Peyer's patch (tissue), 4 donors: Measurements from ENCODE around the gene VMP1. TPM values are rescaled to one million over a fixed set of nuclear protein-coding genes. Genes with fewer than 3 reads are reported as not detected.

Experiments
- DNase-seq, 3 donors: peaks; one replicate each; pipeline ENCODE4 v3.0.0-alpha.2; 2017 to 2019
- H3K27ac ChIP-seq, 4 donors: fragments of 200-600 bp; sonication (generic); one replicate each; pipeline ENCODE4 v1.5.1; 2016 to 2019
- H3K27me3 ChIP-seq, 2 donors: fragments of 200-600 bp; sonication (generic); one replicate each; pipeline ENCODE4 v1.5.1; 2019
- H3K36me3 ChIP-seq, 3 donors: fragments of 200-600 bp; sonication (generic); one replicate each; pipeline ENCODE4 v1.5.1; 2016 to 2019
- H3K4me1 ChIP-seq, 4 donors: fragments of 200-600 bp; sonication (generic); one replicate each; pipeline ENCODE4 v1.5.1; 2016 to 2019
- H3K4me3 ChIP-seq, 4 donors: fragments of 200-600 bp; sonication (generic); 1 replicate in 3 of 4; 2 replicates in 1 of 4; pipeline ENCODE4 v1.5.1; 2016 to 2019; ENCODE audit warnings: mild to moderate bottlenecking in 1 of 4
- H3K9me3 ChIP-seq, 4 donors: fragments of 200-600 bp; sonication (generic); one replicate each; pipeline ENCODE4 v1.5.1; 2016 to 2019; ENCODE audit warnings: mild to moderate bottlenecking in 1 of 4
- POLR2A ChIP-seq, 2 donors: fragments of 450-650 bp; IDR thresholded peaks; one replicate each; pipeline ENCODE4 v1.5.1; 2017; ENCODE audit warnings: antibody characterized with exemption in 2 of 2, mild to moderate bottlenecking in 2 of 2, moderate library complexity in 2 of 2
- total RNA-seq, 4 donors: library from RNA; depleted of rRNA; stranded (reverse); fragments of >200 nt; gene quantifications; one replicate each; pipeline ENCODE4 v1.1.0, GENCODE V29; 2016
- TF ChIP-seq, protein P1 (sequence below), 6 experiments: fragments of 450-650 bp in 4 of 6; fragments of 200-600 bp in 2 of 6; sonication (generic) in 1 of 6; IDR thresholded peaks; one replicate each; pipeline ENCODE4 v1.5.1; 2017 to 2019; ENCODE audit warnings: antibody characterized with exemption in 6 of 6, mild to moderate bottlenecking in 3 of 6, moderate library complexity in 1 of 6

VMP1 gene
- total RNA-seq, 4 donors from 2014 or later, result 228 to 366 (median 332) TPM

DNA sequence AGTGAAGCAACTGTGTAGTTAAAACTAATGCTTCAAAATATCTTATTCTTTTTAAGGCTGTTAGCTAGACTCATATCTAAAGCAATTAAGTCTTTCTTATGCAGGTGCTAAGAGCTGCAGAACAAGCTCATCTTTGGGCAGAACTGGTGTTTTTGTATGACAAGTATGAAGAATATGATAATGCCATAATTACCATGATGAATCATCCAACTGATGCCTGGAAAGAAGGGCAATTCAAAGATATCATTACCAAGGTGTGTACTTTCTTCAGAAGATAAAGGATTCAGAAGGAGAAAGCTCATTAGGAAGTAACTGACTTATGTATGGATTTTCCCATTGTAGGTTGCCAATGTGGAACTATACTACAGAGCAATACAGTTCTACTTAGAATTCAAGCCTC is 24.2 kb upstream of the VMP1 start:
- peaks cover 0 to 7% (median 0%) of the 10 kb centered on the region in 4 donors for H3K4me1 ChIP-seq
- H3K36me3 ChIP-seq, result peaks cover 0 to 100% (median 11%) of the 10 kb centered on the region in 3 donors
- DNase-seq, result no peak
- TF ChIP-seq POLR2A (IDR thresholded peaks at IDR 0.05), result no peak
- TF ChIP-seq, protein P1, sequence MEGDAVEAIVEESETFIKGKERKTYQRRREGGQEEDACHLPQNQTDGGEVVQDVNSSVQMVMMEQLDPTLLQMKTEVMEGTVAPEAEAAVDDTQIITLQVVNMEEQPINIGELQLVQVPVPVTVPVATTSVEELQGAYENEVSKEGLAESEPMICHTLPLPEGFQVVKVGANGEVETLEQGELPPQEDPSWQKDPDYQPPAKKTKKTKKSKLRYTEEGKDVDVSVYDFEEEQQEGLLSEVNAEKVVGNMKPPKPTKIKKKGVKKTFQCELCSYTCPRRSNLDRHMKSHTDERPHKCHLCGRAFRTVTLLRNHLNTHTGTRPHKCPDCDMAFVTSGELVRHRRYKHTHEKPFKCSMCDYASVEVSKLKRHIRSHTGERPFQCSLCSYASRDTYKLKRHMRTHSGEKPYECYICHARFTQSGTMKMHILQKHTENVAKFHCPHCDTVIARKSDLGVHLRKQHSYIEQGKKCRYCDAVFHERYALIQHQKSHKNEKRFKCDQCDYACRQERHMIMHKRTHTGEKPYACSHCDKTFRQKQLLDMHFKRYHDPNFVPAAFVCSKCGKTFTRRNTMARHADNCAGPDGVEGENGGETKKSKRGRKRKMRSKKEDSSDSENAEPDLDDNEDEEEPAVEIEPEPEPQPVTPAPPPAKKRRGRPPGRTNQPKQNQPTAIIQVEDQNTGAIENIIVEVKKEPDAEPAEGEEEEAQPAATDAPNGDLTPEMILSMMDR (IDR thresholded peaks at IDR 0.05), result no peak
- no peaks in the 10 kb centered on the region for H3K9me3 ChIP-seq
- H3K27me3 ChIP-seq, result no peaks in the 10 kb centered on the region
- peak overlapping the region in 1 of 4 donors; percentile 27 for H3K27ac ChIP-seq
- H3K4me3 ChIP-seq, result no peak overlapping the region

DNA sequence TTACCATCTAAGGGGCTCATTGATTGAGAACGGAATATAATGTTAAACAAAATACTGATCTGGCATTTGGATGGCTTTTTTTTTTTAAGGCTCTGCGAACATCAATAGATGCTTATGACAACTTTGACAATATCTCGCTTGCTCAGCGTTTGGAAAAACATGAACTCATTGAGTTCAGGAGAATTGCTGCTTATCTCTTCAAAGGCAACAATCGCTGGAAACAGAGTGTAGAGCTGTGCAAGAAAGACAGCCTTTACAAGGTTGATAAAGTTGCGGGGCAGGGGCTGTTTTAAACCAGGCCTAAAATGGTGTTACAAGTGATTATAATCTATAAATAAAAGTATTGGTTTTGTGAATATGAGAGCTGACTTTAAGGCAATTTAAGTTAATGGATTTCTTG is 22.5 kb upstream of the VMP1 start:
- Histone ChIP-seq H3K9me3 (no peaks in the 10 kb centered on the region), H3K4me1 (peaks cover 0 to 7% (median 0%) of the 10 kb centered on the region in 4 donors), H3K27me3 (no peaks in the 10 kb centered on the region), H3K4me3 (no peak overlapping the region), H3K27ac (no peak overlapping the region), H3K36me3 (peaks cover 0 to 98% (median 11%) of the 10 kb centered on the region in 3 donors)
- TF ChIP-seq POLR2A (IDR thresholded peaks at IDR 0.05), result no peak
- TF ChIP-seq, protein P1 (IDR thresholded peaks at IDR 0.05), result no peak
- DNase-seq, result no peak

DNA sequence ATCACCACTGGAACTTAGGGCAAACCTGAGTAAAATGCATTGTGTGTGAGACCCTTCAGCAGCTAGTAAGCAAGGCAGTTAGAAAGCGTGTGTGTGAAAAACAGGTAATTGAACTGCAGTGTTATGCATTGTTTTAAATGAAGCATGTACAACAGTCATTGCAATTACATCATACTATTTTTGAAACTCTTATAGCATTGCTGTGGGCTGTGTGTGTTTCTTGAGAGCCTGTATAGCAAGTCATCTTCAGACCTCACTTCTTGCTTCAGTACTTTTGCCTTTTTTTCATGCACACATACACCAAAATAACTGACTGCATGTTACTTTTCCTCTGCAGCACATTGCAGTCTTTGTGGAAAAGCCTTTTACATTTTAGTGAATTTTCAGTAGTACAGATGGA is 19.4 kb upstream of the VMP1 start:
- Histone ChIP-seq H3K27me3 (no peaks in the 10 kb centered on the region), H3K9me3 (no peaks in the 10 kb centered on the region), H3K27ac (no peak overlapping the region), H3K36me3 (peaks cover 0 to 98% (median 9%) of the 10 kb centered on the region in 3 donors), H3K4me3 (no peak overlapping the region), H3K4me1 (peaks cover 0 to 3% (median 0%) of the 10 kb centered on the region in 4 donors)
- TF ChIP-seq POLR2A (IDR thresholded peaks at IDR 0.05), result no peak
- TF ChIP-seq, protein P1 (IDR thresholded peaks at IDR 0.05), result no peak
- DNase-seq, result no peak

DNA sequence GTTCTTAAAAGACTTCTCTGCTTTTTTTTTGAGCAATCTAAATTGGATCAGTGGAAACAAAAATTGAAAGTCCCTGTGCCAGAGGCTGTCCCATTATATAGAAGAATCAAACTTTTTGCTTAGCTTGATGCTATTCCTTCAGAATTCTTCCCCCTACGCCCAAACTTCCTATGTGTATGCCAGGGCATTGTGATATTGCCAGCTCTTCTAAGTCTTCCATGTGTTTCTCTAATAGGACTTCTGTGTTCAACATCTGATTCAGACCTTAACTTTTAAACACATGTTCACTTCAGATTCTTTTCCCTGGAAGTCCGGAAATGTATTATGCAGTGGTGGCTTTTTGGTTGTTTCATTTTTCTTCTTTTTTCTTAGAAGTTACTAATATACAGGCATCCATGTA is 19.0 kb upstream of the VMP1 start:
- no peak overlapping the region for H3K4me3 ChIP-seq
- no peak for DNase-seq
- no peak overlapping the region for H3K27ac ChIP-seq
- H3K27me3 ChIP-seq, result no peaks in the 10 kb centered on the region
- TF ChIP-seq POLR2A (IDR thresholded peaks at IDR 0.05), result no peak
- TF ChIP-seq, protein P1 (IDR thresholded peaks at IDR 0.05), result no peak
- peaks cover 0 to 98% (median 9%) of the 10 kb centered on the region in 3 donors for H3K36me3 ChIP-seq
- H3K9me3 ChIP-seq, result no peaks in the 10 kb centered on the region
- no peaks in the 10 kb centered on the region for H3K4me1 ChIP-seq

DNA sequence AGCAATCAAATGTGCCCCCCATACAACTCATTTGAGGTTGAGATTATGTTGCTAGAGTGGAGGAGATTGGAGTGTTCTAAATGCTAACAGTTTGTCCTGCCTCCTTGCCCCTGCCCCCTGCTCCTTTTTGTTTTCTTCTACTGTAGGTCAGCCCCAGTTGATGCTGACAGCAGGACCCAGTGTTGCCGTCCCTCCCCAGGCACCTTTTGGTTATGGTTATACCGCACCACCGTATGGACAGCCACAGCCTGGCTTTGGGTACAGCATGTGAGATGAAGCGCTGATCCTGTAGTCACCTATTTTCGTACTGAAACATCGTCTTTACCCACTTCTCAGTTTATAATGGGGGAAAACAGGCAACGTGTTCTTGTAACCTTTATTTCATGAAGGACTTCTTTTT is 13.9 kb upstream of the VMP1 start:
- Histone ChIP-seq H3K9me3 (no peaks in the 10 kb centered on the region), H3K36me3 (peaks cover 0 to 94% (median 2%) of the 10 kb centered on the region in 3 donors)
- no peak for TF ChIP-seq POLR2A (IDR thresholded peaks at IDR 0.05)
- TF ChIP-seq, protein P1 (IDR thresholded peaks at IDR 0.05), result no peak

DNA sequence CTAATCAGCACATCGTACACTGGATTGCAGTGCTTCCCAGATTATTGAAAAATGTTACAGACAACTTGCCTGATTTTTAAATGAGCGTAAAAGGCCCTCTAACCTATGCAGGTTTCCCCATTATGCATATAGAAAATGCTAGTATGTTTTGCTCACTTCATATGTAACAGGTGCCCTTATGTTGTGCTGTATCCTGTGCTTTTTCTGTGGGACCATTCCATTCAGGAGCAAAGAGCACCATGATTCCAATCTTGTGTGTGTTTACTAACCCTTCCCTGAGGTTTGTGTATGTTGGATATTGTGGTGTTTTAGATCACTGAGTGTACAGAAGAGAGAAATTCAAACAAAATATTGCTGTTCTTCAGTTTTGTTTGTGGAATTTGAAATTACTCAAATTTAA is 13.1 kb upstream of the VMP1 start:
- Histone ChIP-seq H3K4me1 (peaks cover 0 to 4% (median 0%) of the 10 kb centered on the region in 4 donors), H3K27me3 (no peaks in the 10 kb centered on the region), H3K36me3 (peaks cover 0 to 96% (median 2%) of the 10 kb centered on the region in 3 donors), H3K27ac (no peak overlapping the region), H3K9me3 (no peaks in the 10 kb centered on the region), H3K4me3 (no peak overlapping the region)
- DNase-seq, result no peak
- TF ChIP-seq, protein P1 (IDR thresholded peaks at IDR 0.05), result no peak
- no peak for TF ChIP-seq POLR2A (IDR thresholded peaks at IDR 0.05)

More for the DNA sequence above, 13.9 kb upstream of the VMP1 start:
- no peak overlapping the region for H3K27ac ChIP-seq
- H3K27me3 ChIP-seq, result no peaks in the 10 kb centered on the region
- H3K4me3 ChIP-seq, result no peak overlapping the region
- peaks cover 0 to 4% (median 0%) of the 10 kb centered on the region in 4 donors for H3K4me1 ChIP-seq
- DNase-seq, result no peak
